ENCODE data around the gene IL6R. TPM values are rescaled to one million over a fixed set of nuclear protein-coding genes. Genes with fewer than 3 reads are reported as not detected.

Gene IL6R
- total RNA-seq, 1 donor from 2014 or later, result 10.4 TPM

GRCh38 chr1:154434346-154435085 is 29.4 kb downstream of the IL6R start:
- peak overlapping the region; percentile 90 for H3K27ac Mint-ChIP-seq (ENCODE audit: unreplicated experiment)
- peaks cover 10% of the 10 kb centered on the region for H3K36me3 Mint-ChIP-seq (ENCODE audit: unreplicated experiment)
- peaks cover 53% of the 10 kb centered on the region for H3K4me1 Mint-ChIP-seq (ENCODE audit: unreplicated experiment)
- H3K27me3 Mint-ChIP-seq (ENCODE audit: unreplicated experiment), result no peaks in the 10 kb centered on the region
- no peak overlapping the region for H3K4me3 Mint-ChIP-seq (ENCODE audit: unreplicated experiment)
- TF ChIP-seq, protein P1, sequence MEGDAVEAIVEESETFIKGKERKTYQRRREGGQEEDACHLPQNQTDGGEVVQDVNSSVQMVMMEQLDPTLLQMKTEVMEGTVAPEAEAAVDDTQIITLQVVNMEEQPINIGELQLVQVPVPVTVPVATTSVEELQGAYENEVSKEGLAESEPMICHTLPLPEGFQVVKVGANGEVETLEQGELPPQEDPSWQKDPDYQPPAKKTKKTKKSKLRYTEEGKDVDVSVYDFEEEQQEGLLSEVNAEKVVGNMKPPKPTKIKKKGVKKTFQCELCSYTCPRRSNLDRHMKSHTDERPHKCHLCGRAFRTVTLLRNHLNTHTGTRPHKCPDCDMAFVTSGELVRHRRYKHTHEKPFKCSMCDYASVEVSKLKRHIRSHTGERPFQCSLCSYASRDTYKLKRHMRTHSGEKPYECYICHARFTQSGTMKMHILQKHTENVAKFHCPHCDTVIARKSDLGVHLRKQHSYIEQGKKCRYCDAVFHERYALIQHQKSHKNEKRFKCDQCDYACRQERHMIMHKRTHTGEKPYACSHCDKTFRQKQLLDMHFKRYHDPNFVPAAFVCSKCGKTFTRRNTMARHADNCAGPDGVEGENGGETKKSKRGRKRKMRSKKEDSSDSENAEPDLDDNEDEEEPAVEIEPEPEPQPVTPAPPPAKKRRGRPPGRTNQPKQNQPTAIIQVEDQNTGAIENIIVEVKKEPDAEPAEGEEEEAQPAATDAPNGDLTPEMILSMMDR (IDR thresholded peaks at IDR 0.05), result no peak
- no peak for DNase-seq (ENCODE audit: extremely low spot score, unreplicated experiment)
- H3K9me3 Mint-ChIP-seq (ENCODE audit: unreplicated experiment), result no peaks in the 10 kb centered on the region

DNA sequence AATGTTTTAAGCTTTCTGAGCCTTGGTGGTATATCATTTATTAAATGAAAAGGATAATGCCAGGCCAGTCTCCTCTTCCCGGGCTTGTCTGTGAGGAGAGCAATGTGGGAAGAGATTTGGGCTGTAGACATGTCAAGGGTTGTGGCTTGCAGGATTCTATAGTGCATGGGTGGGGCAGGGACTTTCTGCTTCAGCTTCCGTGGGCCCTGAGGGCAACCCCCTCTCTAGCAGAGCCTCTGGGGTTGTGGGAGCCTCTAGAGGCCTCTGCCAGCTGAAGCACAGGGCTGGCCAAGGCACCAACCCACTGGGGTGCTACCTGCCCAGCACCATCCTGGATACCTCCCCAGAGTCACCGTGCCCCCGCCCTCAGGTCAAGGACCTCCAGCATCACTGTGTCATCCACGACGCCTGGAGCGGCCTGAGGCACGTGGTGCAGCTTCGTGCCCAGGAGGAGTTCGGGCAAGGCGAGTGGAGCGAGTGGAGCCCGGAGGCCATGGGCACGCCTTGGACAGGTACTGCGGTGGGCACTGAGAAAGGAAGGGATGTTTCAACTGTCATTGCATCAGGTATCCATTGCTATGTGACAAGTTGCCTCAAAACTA is 30.6 kb downstream of the IL6R start:
- Mint-ChIP-seq H3K27me3 (ENCODE audit: unreplicated experiment) (no peaks in the 10 kb centered on the region), H3K27ac (ENCODE audit: unreplicated experiment) (no peak overlapping the region), H3K4me1 (ENCODE audit: unreplicated experiment) (peaks cover 54% of the 10 kb centered on the region), H3K4me3 (ENCODE audit: unreplicated experiment) (no peak overlapping the region), H3K9me3 (ENCODE audit: unreplicated experiment) (no peaks in the 10 kb centered on the region), H3K36me3 (ENCODE audit: unreplicated experiment) (peaks cover 12% of the 10 kb centered on the region)
- TF ChIP-seq, protein P1 (IDR thresholded peaks at IDR 0.05), result no peak
- no peak for DNase-seq (ENCODE audit: extremely low spot score, unreplicated experiment)

DNA sequence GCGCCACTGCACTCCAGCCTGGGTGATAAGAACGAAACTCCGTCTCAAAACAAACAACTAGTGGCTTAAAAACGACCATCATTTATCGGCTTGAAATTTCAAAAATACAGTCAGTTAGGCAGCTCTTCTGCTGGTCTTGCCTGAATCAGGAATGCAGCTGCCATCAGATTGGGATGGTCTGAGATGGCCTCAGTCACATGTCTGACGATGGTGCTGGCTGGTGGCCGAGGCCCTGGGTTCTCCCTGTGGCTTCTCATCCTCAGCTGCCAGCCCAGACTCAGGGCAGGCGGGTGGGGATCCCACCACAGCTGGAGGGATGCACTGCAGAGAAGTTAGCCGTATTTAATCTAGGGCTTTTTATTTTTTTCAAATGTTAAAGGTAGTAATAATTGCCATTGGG is 31.3 kb downstream of the IL6R start:
- Mint-ChIP-seq H3K36me3 (ENCODE audit: unreplicated experiment) (peaks cover 12% of the 10 kb centered on the region), H3K9me3 (ENCODE audit: unreplicated experiment) (no peaks in the 10 kb centered on the region), H3K4me3 (ENCODE audit: unreplicated experiment) (no peak overlapping the region), H3K4me1 (ENCODE audit: unreplicated experiment) (peaks cover 53% of the 10 kb centered on the region), H3K27ac (ENCODE audit: unreplicated experiment) (no peak overlapping the region), H3K27me3 (ENCODE audit: unreplicated experiment) (no peaks in the 10 kb centered on the region)
- TF ChIP-seq, protein P1 (IDR thresholded peaks at IDR 0.05), result no peak
- no peak for DNase-seq (ENCODE audit: extremely low spot score, unreplicated experiment)

DNA sequence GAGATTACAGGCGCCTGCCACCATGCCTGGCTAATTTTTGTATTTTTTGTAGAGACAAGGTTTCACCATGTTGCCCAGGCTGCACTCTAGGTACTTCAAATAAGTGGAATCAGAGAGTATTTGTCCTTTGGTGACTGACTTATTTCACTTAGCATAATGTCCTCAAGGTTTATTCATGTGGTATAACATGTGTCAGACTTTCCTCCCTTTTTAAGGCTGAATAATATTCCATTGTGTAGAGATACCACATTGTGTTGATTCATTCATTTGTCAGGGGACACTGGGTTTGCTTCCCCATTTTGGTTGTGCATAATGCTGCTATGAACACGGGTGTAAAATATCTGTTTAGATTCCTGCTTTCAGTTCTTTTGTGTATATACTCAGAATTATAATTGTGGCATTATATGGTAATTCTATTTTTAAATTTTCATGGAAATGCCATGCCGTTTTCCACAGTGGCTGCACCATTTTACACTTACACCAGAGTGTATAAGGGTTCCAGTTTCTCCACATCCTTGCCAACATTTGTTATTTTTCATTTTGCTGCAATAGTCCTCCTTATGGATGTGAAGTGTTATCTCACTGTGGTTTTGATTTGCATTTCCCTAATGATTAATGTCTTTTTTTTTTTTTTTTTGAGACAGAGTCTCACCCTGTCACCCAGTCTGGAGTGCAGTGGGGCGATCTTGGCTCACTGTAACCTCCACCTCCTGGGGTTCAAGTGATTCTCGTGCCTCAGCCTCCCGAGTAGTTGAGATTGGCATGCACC is 35.1 kb downstream of the IL6R start:
- peaks cover 12% of the 10 kb centered on the region for H3K36me3 Mint-ChIP-seq (ENCODE audit: unreplicated experiment)
- no peak overlapping the region for H3K4me3 Mint-ChIP-seq (ENCODE audit: unreplicated experiment)
- no peaks in the 10 kb centered on the region for H3K9me3 Mint-ChIP-seq (ENCODE audit: unreplicated experiment)
- H3K27ac Mint-ChIP-seq (ENCODE audit: unreplicated experiment), result peak overlapping the region; percentile 36
- H3K27me3 Mint-ChIP-seq (ENCODE audit: unreplicated experiment), result no peaks in the 10 kb centered on the region
- H3K4me1 Mint-ChIP-seq (ENCODE audit: unreplicated experiment), result peaks cover 44% of the 10 kb centered on the region
- TF ChIP-seq, protein P1 (IDR thresholded peaks at IDR 0.05), result no peak
- no peak for DNase-seq (ENCODE audit: extremely low spot score, unreplicated experiment)
